K562 (cell line): Measurements from ENCODE around the gene SLMAP.

Experiments used
- CTCF ChIP-seq, 3 experiments: IDR thresholded peaks in 2 of 3; conservative IDR thresholded peaks in 1 of 3; 2 replicates each; pipeline ENCODE4 v1.5.1; 2011 to 2012; ENCODE audit warnings: low read length in 3 of 3, mild to moderate bottlenecking in 3 of 3, control low read depth in 2 of 3, improper control_type of control experiment in 1 of 3, inconsistent platforms in 1 of 3, low read depth in 1 of 3, mixed read lengths in 1 of 3, moderate library complexity in 1 of 3; ENCODE audit not compliant: insufficient read depth in 2 of 3
- EZH2 ChIP-seq: IDR thresholded peaks from 2 replicates; pipeline ENCODE4 v1.6.1; 2012; ENCODE audit warnings: low read depth, mild to moderate bottlenecking, inconsistent platforms, low read length, borderline replicate concordance
- NR2C2 ChIP-seq, 2 experiments: fragments of 200-800 bp in 1 of 2; sonication (Bioruptor generic) in 1 of 2; sonication (generic) in 1 of 2; formaldehyde crosslinking in 1 of 2; IDR thresholded peaks; 2 replicates each; pipeline versions ENCODE4 v1.6.1 to v1.8.0; 2016 to 2022; ENCODE audit warnings: mild to moderate bottlenecking in 1 of 2, missing compliant biosample characterization in 1 of 2, missing genetic modification characterization in 1 of 2, missing genetic modification reagents in 1 of 2
- SNIP1 ChIP-seq: fragments of 450-650 bp; IDR thresholded peaks from 2 replicates; pipeline ENCODE4 v1.7.1; 2017; ENCODE audit warnings: low read depth, mild to moderate bottlenecking
- SP1 ChIP-seq: sonication (generic); formaldehyde crosslinking; IDR thresholded peaks from 2 replicates; pipeline ENCODE4 v1.8.1; 2022; ENCODE audit warnings: mild to moderate bottlenecking, missing genetic modification reagents
- YY1 ChIP-seq, 3 experiments: IDR thresholded peaks; 2 replicates each; pipeline ENCODE4 v1.6.1; 2011; ENCODE audit warnings: low read length in 2 of 3, mild to moderate bottlenecking in 2 of 3, moderate library complexity in 2 of 3, borderline replicate concordance in 1 of 3, control low read depth in 1 of 3, low read depth in 1 of 3; ENCODE audit not compliant: insufficient read depth in 3 of 3, insufficient replicate concordance in 2 of 3, control insufficient read depth in 1 of 3, insufficient read length in 1 of 3; ENCODE audit errors: extremely low read depth in 1 of 3
- ZNF212 ChIP-seq: fragments of 450-650 bp; formaldehyde crosslinking; IDR thresholded peaks from 2 replicates; pipeline ENCODE4 v1.4.0; 2020; ENCODE audit warnings: mild to moderate bottlenecking
- ZNF449 ChIP-seq: fragments of 250-450 bp; sonication (Bioruptor Pico); IDR thresholded peaks from 2 replicates; pipeline ENCODE4 v1.8.0; 2022; ENCODE audit warnings: moderate library complexity, mild to moderate bottlenecking, inconsistent platforms
- ZNF583 ChIP-seq: fragments of 250-450 bp; sonication (Bioruptor Pico); IDR thresholded peaks from 2 replicates; pipeline ENCODE4 v1.4.0; 2020
- ZSCAN32 ChIP-seq: fragments of 450-650 bp; formaldehyde crosslinking; IDR thresholded peaks from 2 replicates; pipeline ENCODE4 v1.4.0; 2020; ENCODE audit warnings: mild to moderate bottlenecking, moderate library complexity

- no peak for TF ChIP-seq EZH2
- no peak for TF ChIP-seq CTCF (IDR thresholded peaks at IDR 0.05 in 2 of 3, conservative IDR thresholded peaks at IDR 0.05 in 1 of 3; ENCODE audit: insufficient read depth in 2 of 3, low read depth in 1 of 3, low read length in 3 of 3)
- TF ChIP-seq SNIP1 = no peak
- TF ChIP-seq NR2C2 (CRISPR knock-in tag; IDR thresholded peaks at IDR 0.05) = no peak
- TF ChIP-seq NR2C2 (tag; IDR thresholded peaks at IDR 0.05) = no peak
- no peak for TF ChIP-seq ZSCAN32 (CRISPR knock-in tag)
- no peak for TF ChIP-seq ZNF449 (CRISPR knock-in tag)
- no peak for TF ChIP-seq ZNF583 (CRISPR knock-in tag)
- no peak for TF ChIP-seq ZNF212 (CRISPR knock-in tag)
- no peak for TF ChIP-seq YY1 (IDR thresholded peaks at IDR 0.05; ENCODE audit: borderline replicate concordance in 1 of 3, control insufficient read depth in 1 of 3, extremely low read depth in 1 of 3, insufficient read depth in 3 of 3, insufficient read length in 1 of 3, insufficient replicate concordance in 2 of 3, low read depth in 1 of 3, low read length in 2 of 3)
- TF ChIP-seq SP1 = no peak
Measured at GRCh38 chr3:57743496-57743895, 12.6 kb upstream of the SLMAP start.
